K562 (cell line): ENCODE results near the gene MX1. TPM values are rescaled to one million over a fixed set of nuclear protein-coding genes. Genes with fewer than 3 reads are reported as not detected.

Experiments
- ATAC-seq: fragments of 200-7000 bp; cut with Tn5 transposase; 3 replicates; pipeline ENCODE4 v1.9.1; 2020; ENCODE audit warnings: moderate library complexity
- BruUV-seq: library from RNA; stranded (reverse); fragments of 400-500 nt; replicated peaks from 2 replicates; lab custom pipeline; 2021; lab: Mats Ljungman, UMichigan
- CTCF ChIA-PET: fragments of 300-600 bp; formaldehyde crosslinking; extraction: SDS; loops from one replicate; lab custom pipeline; 2021; ENCODE audit warnings: low intra/inter-chr PET ratio; lab: Yijun Ruan, JAX
- POLR2A ChIA-PET: fragments of 300-600, 350-650 bp; sonication (Branson Sonifier 250); formaldehyde crosslinking; extraction: SDS; loops from one replicate; lab custom pipeline; 2021; ENCODE audit warnings: antibody characterized with exemption, inconsistent platforms; lab: Yijun Ruan, JAX
- DNase-seq, 4 experiments: peaks; one replicate each; pipeline versions ENCODE4 v3.0.0 to v3.0.0-alpha.2; 2011 to 2018; ENCODE audit warnings: low spot score in 3 of 4, mixed read lengths in 3 of 4; ENCODE audit errors: extremely low read depth in 1 of 4
- FAIRE-seq: peaks from 2 replicates; lab custom pipeline; 2011; peaks lifted over from hg19 to GRCh38; lab: Jason Lieb, UNC
- H2AFZ ChIP-seq: 2 replicates; pipeline ENCODE4 v1.6.0; 2011; ENCODE audit warnings: low read depth, low read length, control low read depth, inconsistent platforms
- H3K27ac ChIP-seq: fragments of 200-600 bp; 3 replicates; pipeline ENCODE4 v1.8.0; 2011; ENCODE audit warnings: low read depth, mild to moderate bottlenecking, control low read depth, inconsistent platforms, low read length, moderate library complexity, mixed read lengths; ENCODE audit errors: extremely low read depth
- H3K27me3 ChIP-seq, 2 experiments: fragments of 300-600 bp in 1 of 2; 2 replicates in 1 of 2; 3 replicates in 1 of 2; pipeline versions ENCODE4 v1.6.0 to v1.8.0; 2011; ENCODE audit warnings: inconsistent platforms in 2 of 2, low read length in 2 of 2, mild to moderate bottlenecking in 1 of 2, mixed read lengths in 1 of 2, moderate library complexity in 1 of 2; ENCODE audit not compliant: control insufficient read depth in 2 of 2, insufficient read depth in 2 of 2
- H3K36me3 ChIP-seq: fragments of 300-600 bp; 3 replicates; pipeline ENCODE4 v1.8.0; 2011; ENCODE audit warnings: mild to moderate bottlenecking, low read length, inconsistent platforms; ENCODE audit not compliant: control insufficient read depth, insufficient read depth
- H3K4me1 ChIP-seq, 2 experiments: fragments of 200-600 bp in 1 of 2; replicated peaks in 1 of 2; 2 replicates in 1 of 2; 3 replicates in 1 of 2; pipeline versions ENCODE4 v1.5.1 to v1.8.0; 2011; ENCODE audit warnings: inconsistent platforms in 2 of 2, low read length in 2 of 2, mild to moderate bottlenecking in 1 of 2, mixed read lengths in 1 of 2, moderate library complexity in 1 of 2; ENCODE audit not compliant: control insufficient read depth in 2 of 2, insufficient read depth in 2 of 2
- H3K4me2 ChIP-seq: 2 replicates; pipeline ENCODE4 v1.6.1; 2011; ENCODE audit warnings: low read length, control low read depth, inconsistent platforms, mixed read lengths; ENCODE audit not compliant: insufficient read depth
- H3K4me3 ChIP-seq: fragments of 200-600 bp; sonication (generic), shearing (Covaris generic); 2 replicates; pipeline ENCODE4 v1.5.1; 2016; ENCODE audit warnings: control low read depth, inconsistent platforms
- H3K79me2 ChIP-seq: fragments of 200-600 bp; 3 replicates; pipeline ENCODE4 v1.8.0; 2011; ENCODE audit warnings: low read length, inconsistent platforms; ENCODE audit not compliant: control insufficient read depth, insufficient read depth
- H3K9ac ChIP-seq, 2 experiments: 2 replicates each; pipeline versions ENCODE4 v1.6.0 to v1.6.1; 2011; ENCODE audit warnings: low read depth in 2 of 2, low read length in 2 of 2, control low read depth in 1 of 2, inconsistent platforms in 1 of 2, mild to moderate bottlenecking in 1 of 2, mixed read lengths in 1 of 2; ENCODE audit not compliant: insufficient read depth in 1 of 2
- H3K9me1 ChIP-seq: one replicate; pipeline ENCODE4 v1.6.0; 2011; ENCODE audit warnings: inconsistent platforms, mild to moderate bottlenecking, low read length, moderate library complexity; ENCODE audit not compliant: control insufficient read depth, insufficient read depth
- H3K9me3 ChIP-seq: replicated peaks from 2 replicates; pipeline ENCODE4 v1.5.1; 2011; ENCODE audit warnings: low read depth, low read length, inconsistent platforms; ENCODE audit not compliant: control insufficient read depth, insufficient read depth
- H4K20me1 ChIP-seq: replicated peaks from 2 replicates; pipeline ENCODE4 v1.6.1; 2011; ENCODE audit warnings: low read length, inconsistent platforms, mixed read lengths; ENCODE audit not compliant: control insufficient read depth, insufficient read depth
- BHLHE40 ChIP-seq: IDR thresholded peaks from 2 replicates; pipeline ENCODE4 v1.6.1; 2011; ENCODE audit warnings: low read length, improper control_type of control experiment
- JUNB ChIP-seq: fragments of 450-650 bp; formaldehyde crosslinking; conservative IDR thresholded peaks from 2 replicates; pipeline ENCODE4 v1.4.0; 2020; ENCODE audit warnings: mild to moderate bottlenecking
- NONO ChIP-seq, 2 experiments: fragments of 200-400 bp in 1 of 2; fragments of 450-650 bp in 1 of 2; formaldehyde crosslinking in 1 of 2; IDR thresholded peaks; 2 replicates each; pipeline ENCODE4 v1.6.1; 2017; ENCODE audit warnings: low read depth in 2 of 2, mild to moderate bottlenecking in 2 of 2, moderate library complexity in 2 of 2, low read length in 1 of 2
- RNF219 ChIP-seq: fragments of 250-450 bp; sonication (Bioruptor Pico); IDR thresholded peaks from 2 replicates; pipeline ENCODE4 v1.5.0; 2022; ENCODE audit warnings: mild to moderate bottlenecking
- SMAD2 ChIP-seq: fragments of 150-350 bp; IDR thresholded peaks from 2 replicates; pipeline ENCODE4 v1.6.1; 2014; ENCODE audit warnings: low read depth, mild to moderate bottlenecking, low read length
- ZNF324 ChIP-seq: fragments of 250-450 bp; sonication (Bioruptor Pico); IDR thresholded peaks from 2 replicates; pipeline ENCODE4 v1.4.0; 2020; ENCODE audit warnings: mild to moderate bottlenecking
- WGBS: fragments of 100-300 bp; shearing (Covaris generic); methylation state at CpG from one replicate; pipeline ENCODE4 v1.1.6; 2016; ENCODE audit warnings: low coverage, mixed read lengths; ENCODE audit not compliant: insufficient coverage; ENCODE audit errors: missing lambda C conversion rate; 5-methylcytosine and 5-hydroxymethylcytosine counted together
- in situ Hi-C: fragments of 300-500 bp; cut with MboI; formaldehyde crosslinking; loops from 4 replicates; pipeline ENCODE4 v1.15.0; 2018; ENCODE audit warnings: inconsistent platforms, mixed read lengths
- intact Hi-C: fragments of 100-400 bp; cut with micrococcal nuclease; formaldehyde crosslinking; loops from 2 replicates; pipeline ENCODE4 v1.14.2; 2022
- polyA plus RNA-seq, 8 experiments: library from polyadenylated mRNA; depleted of rRNA in 4 of 8; stranded (reverse) in 5 of 8; unstranded in 3 of 8; fragments of >200 nt; fragmentation: Nextera tagmentation in 2 of 8; fragmentation: Illumina TruSeq in 1 of 8; extraction: Ambion mirVana in 2 of 8; extraction: Trizol in 1 of 8; gene quantifications; 2 replicates each; pipeline versions ENCODE4 v1.2.1 to v1.2.3, GENCODE V29; 2011 to 2014; ENCODE audit warnings: inconsistent platforms in 1 of 8, missing spikeins in 1 of 8
- total RNA-seq, 7 experiments: library from RNA; depleted of rRNA in 6 of 7; stranded (reverse); fragments of >200 nt in 6 of 7; fragmentation: Illumina TruSeq in 2 of 7; extraction: Trizol in 2 of 7; gene quantifications; 2 replicates each; pipeline versions ENCODE4 v1.2.1 to v1.2.3, GENCODE V29; 2011 to 2021; ENCODE audit warnings: low replicate concordance in 1 of 7

MX1 gene
- total and polyA plus RNA-seq, 9 of the 15 experiments (the other 6 are each of a cell fraction or from before 2014, with no cell fraction given): 0.07 to 0.51 (median 0.21) TPM; not detected in 5

GRCh38 chr21:41483415-41483814 is 57.4 kb downstream of the MX1 start:
- WGBS: 0% methylated on average over 7 of the region's 12 CpGs
- Histone ChIP-seq H3K9me1 (no peaks in the 10 kb centered on the region), H4K20me1 (no peaks in the 10 kb centered on the region), H2AFZ (no peak overlapping the region), H3K27me3 (peaks cover 20 to 25% of the 10 kb centered on the region in 2 experiments; a peak in 4 of 5 replicates), H3K27ac (no peak overlapping the region), H3K4me3 (no peak overlapping the region), H3K9ac (no peak overlapping the region), H3K36me3 (no peaks in the 10 kb centered on the region), H3K79me2 (no peaks in the 10 kb centered on the region), H3K4me2 (no peak overlapping the region), H3K4me1 (no peaks in the 10 kb centered on the region), H3K9me3 (no peaks in the 10 kb centered on the region)
- ATAC-seq (no peak), DNase-seq (no peak), FAIRE-seq (no peak)
- in situ Hi-C loops: no loop called here
- intact Hi-C loops: no loop called here
- CTCF ChIA-PET: no interaction called here
- BruUV-seq: no TSS peak
- TF ChIP-seq NONO (IDR thresholded peaks at IDR 0.05; ENCODE audit: low read depth in 2 of 2, low read length in 1 of 2): no peak
- no peak for TF ChIP-seq RNF219 (CRISPR knock-in tag)
- TF ChIP-seq SMAD2: no peak
- TF ChIP-seq BHLHE40: no peak
- no peak for TF ChIP-seq ZNF324 (CRISPR knock-in tag)
- no peak for TF ChIP-seq JUNB
- POLR2A ChIA-PET: no interaction called here
